Muscle of leg (tissue), 11 donors: ENCODE measurements around the gene RAB44. TPM values are rescaled to one million over a fixed set of nuclear protein-coding genes. Genes with fewer than 3 reads are reported as not detected.

Source experiments
- DNase-seq: peaks from one replicate; pipeline ENCODE4 v3.0.0; 2013
- H3K27ac ChIP-seq: one replicate; pipeline ENCODE4 v1.5.1; 2013; ENCODE audit warnings: mild to moderate bottlenecking, low read length, control low read depth
- H3K27me3 ChIP-seq: one replicate; pipeline ENCODE4 v1.6.1; 2013; ENCODE audit warnings: low read length; ENCODE audit not compliant: control insufficient read depth, insufficient read depth
- H3K36me3 ChIP-seq: one replicate; pipeline ENCODE4 v1.6.1; 2013; ENCODE audit warnings: low read length; ENCODE audit not compliant: control insufficient read depth, insufficient read depth
- H3K4me1 ChIP-seq: one replicate; pipeline ENCODE4 v1.6.1; 2013; ENCODE audit warnings: low read length; ENCODE audit not compliant: control insufficient read depth, insufficient read depth
- H3K4me3 ChIP-seq: one replicate; pipeline ENCODE4 v1.5.1; 2013; ENCODE audit warnings: low read length, control low read depth
- H3K9me3 ChIP-seq: replicated peaks from 2 replicates; pipeline ENCODE4 v1.6.1; 2013; ENCODE audit warnings: low read depth, low read length; ENCODE audit not compliant: control insufficient read depth
- WGBS: methylation state at CpG from one replicate; pipeline ENCODE4 v1.1.5; 2013; ENCODE audit warnings: missing lambda C conversion rate; ENCODE audit not compliant: insufficient coverage; 5-methylcytosine and 5-hydroxymethylcytosine counted together
- polyA plus RNA-seq, 8 donors: library from polyadenylated mRNA; unstranded; fragments of 120-200 nt; gene quantifications; one replicate each; pipeline versions ENCODE4 v1.2.1 to v1.2.3, GENCODE V29; 2013; ENCODE audit warnings: inconsistent platforms in 1 of 8, low replicate concordance in 1 of 8; ENCODE audit not compliant: insufficient read length in 8 of 8, insufficient read depth in 1 of 8
- total RNA-seq: library from RNA; stranded (reverse); fragments of 120-200 nt; gene quantifications from one replicate; pipeline ENCODE4 v1.2.4, GENCODE V29; 2013

The RAB44 gene
- total and polyA plus RNA-seq, 9 donors: 0.04 to 0.23 (median 0.15) TPM

- DNase-seq: no peak
- Histone ChIP-seq H3K9me3 (no peaks in the 10 kb centered on the region), H3K4me1 (peaks cover 6% of the 10 kb centered on the region), H3K36me3 (no peaks in the 10 kb centered on the region), H3K4me3 (no peak overlapping the region), H3K27ac (peak overlapping the region; percentile 20), H3K27me3 (peaks cover 4% of the 10 kb centered on the region)
- WGBS: 77% methylated on average over 10 of the region's 11 CpGs
Measured at GRCh38 chr6:36728289-36729160, 30.9 kb downstream of the RAB44 start.

- peak; percentile 73 for DNase-seq
- no peaks in the 10 kb centered on the region for H3K36me3 ChIP-seq
- no peak overlapping the region for H3K4me3 ChIP-seq
- peaks cover 8% of the 10 kb centered on the region for H3K4me1 ChIP-seq
- WGBS: no CpG with 5 or more reads among the region's 3 CpGs
- peak overlapping the region; percentile 20 for H3K27ac ChIP-seq
- H3K27me3 ChIP-seq: peaks cover 4% of the 10 kb centered on the region
- no peaks in the 10 kb centered on the region for H3K9me3 ChIP-seq
Measured at GRCh38 chr6:36729161-36729524, 31.5 kb downstream of the RAB44 start.

DNA sequence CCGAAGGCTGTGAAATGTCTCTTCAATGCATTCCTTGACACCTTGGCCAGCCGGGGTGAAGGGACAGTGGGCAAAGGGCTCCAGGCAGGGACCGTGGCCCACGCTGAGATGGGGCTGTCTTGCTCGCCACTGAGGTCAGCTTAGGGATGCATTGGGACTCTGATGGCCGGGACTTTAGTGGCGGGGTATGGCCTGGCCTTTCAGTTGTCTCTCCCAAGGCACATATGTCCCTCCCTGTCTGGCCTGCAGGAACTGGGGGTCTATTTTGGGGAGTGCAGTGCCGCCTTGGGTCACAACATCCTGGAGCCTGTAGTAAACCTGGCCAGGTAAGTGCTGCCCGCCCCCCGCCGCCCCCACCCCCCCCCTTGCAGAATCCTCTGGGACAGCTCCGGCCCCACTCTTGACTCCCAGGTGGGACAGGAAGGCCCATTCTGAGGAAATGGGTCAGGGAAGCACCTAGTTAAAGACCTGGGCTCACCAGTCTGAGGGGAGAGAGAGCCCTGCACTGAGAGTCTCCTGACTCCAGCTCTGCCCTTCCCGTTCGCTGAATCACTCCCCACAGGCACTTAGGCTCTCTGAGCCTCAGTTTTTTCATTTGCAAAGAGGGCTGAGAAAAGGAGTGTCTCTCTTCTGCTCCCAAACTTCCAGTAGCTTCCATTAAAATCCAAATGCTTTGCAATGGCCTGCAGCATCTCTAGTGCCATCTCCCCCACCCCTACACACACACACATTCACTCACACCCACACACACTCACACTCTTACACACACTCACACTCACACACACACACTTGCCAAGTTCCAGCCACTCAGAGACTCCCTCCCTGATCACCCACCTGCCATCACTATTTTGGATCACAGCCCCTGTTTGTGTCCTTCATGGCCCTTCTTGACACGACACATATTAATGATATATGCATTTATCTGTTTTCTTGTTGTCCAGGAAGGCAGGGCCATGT, 33.1 kb downstream of the RAB44 start:
- no peak for DNase-seq
- no peaks in the 10 kb centered on the region for H3K9me3 ChIP-seq
- 72% methylated on average over 7 of the region's 15 CpGs for WGBS
- peaks cover 8% of the 10 kb centered on the region for H3K27me3 ChIP-seq
- no peak overlapping the region for H3K27ac ChIP-seq
- H3K4me3 ChIP-seq: no peak overlapping the region
- no peaks in the 10 kb centered on the region for H3K36me3 ChIP-seq
- H3K4me1 ChIP-seq: peaks cover 23% of the 10 kb centered on the region

DNA sequence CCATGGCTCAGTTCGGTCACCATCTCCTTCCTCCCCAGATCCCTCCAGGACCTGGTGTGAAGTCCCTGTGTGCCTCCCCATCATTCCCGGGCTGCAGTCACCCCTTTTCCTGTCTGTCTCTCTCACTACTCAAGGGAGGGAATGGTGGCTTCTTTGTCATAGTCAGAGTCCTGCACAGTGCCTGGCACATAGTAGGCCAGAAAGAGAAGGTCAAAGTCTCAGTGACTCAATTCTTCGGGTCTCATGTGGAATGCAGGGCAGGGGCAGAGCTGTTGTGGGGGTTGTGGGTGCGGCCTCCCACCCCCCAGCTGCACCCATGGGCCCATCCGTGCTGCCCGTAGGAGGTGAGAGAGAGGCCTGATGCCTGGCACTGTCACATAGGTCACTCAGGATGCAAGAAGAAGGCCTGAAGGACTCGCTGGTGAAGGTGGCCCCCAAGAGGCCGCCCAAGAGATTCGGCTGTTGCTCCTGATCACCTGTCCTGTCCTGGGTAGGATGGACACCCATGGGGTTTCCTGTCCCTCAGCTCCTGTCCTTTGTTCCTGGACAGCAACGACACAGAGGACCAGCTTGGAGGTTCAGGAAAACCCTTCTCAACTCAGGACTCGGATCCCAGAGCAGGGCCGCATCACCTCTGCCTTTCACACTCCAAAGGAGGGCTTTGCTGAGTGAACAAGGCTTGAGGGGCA, 34.1 kb downstream of the RAB44 start:
- H3K36me3 ChIP-seq: no peaks in the 10 kb centered on the region
- 72% methylated on average over 4 of the region's 12 CpGs for WGBS
- H3K4me3 ChIP-seq: no peak overlapping the region
- no peak overlapping the region for H3K27ac ChIP-seq
- no peaks in the 10 kb centered on the region for H3K9me3 ChIP-seq
- H3K27me3 ChIP-seq: peaks cover 8% of the 10 kb centered on the region
- no peak for DNase-seq
- peaks cover 29% of the 10 kb centered on the region for H3K4me1 ChIP-seq

- Histone ChIP-seq H3K27me3 (peaks cover 4% of the 10 kb centered on the region), H3K27ac (no peak overlapping the region), H3K4me1 (peaks cover 32% of the 10 kb centered on the region), H3K36me3 (no peaks in the 10 kb centered on the region), H3K4me3 (no peak overlapping the region), H3K9me3 (no peaks in the 10 kb centered on the region)
- DNase-seq: no peak
- 67% methylated on average over 3 of the region's 5 CpGs for WGBS
Measured at GRCh38 chr6:36733300-36733699, 35.7 kb downstream of the RAB44 start.

- Histone ChIP-seq H3K9me3 (no peaks in the 10 kb centered on the region), H3K4me1 (peaks cover 26% of the 10 kb centered on the region), H3K27ac (peak overlapping the region; percentile 89), H3K4me3 (no peak overlapping the region), H3K36me3 (no peaks in the 10 kb centered on the region), H3K27me3 (peaks cover 4% of the 10 kb centered on the region)
- WGBS: 56% methylated on average over 5 of the region's 7 CpGs
- no peak for DNase-seq
Measured at GRCh38 chr6:36734486-36735060, 36.9 kb downstream of the RAB44 start.

- peaks cover 4% of the 10 kb centered on the region for H3K27me3 ChIP-seq
- no peaks in the 10 kb centered on the region for H3K9me3 ChIP-seq
- WGBS: 0% methylated on average over 13 of the region's 24 CpGs
- no peaks in the 10 kb centered on the region for H3K36me3 ChIP-seq
- H3K4me1 ChIP-seq: peaks cover 26% of the 10 kb centered on the region
- peak overlapping the region; percentile 89 for H3K27ac ChIP-seq
- DNase-seq: peak; percentile 98
- H3K4me3 ChIP-seq: no peak overlapping the region
Measured at GRCh38 chr6:36735110-36736071, 37.8 kb downstream of the RAB44 start.

GRCh38 chr6:36737043-36737785, 39.6 kb downstream of the RAB44 start:
- no peak overlapping the region for H3K27ac ChIP-seq
- no peaks in the 10 kb centered on the region for H3K36me3 ChIP-seq
- peaks cover 4% of the 10 kb centered on the region for H3K27me3 ChIP-seq

More at GRCh38 chr6:36737043-36737785, 39.6 kb downstream of the RAB44 start:
- DNase-seq: no peak
- WGBS: 89% methylated on average over 11 of the region's 14 CpGs
- H3K4me1 ChIP-seq: peaks cover 26% of the 10 kb centered on the region
- H3K4me3 ChIP-seq: no peak overlapping the region
- H3K9me3 ChIP-seq: no peaks in the 10 kb centered on the region
